22Rv1 (cell line): ENCODE results near the gene ANKRD6.

ENCODE experiments used
- CTCF ChIP-seq: fragments of 450-650 bp; IDR thresholded peaks from 2 replicates; pipeline ENCODE4 v1.5.1; 2017; ENCODE audit warnings: mild to moderate bottlenecking
- ZFX ChIP-seq: fragments of 450-650 bp; IDR thresholded peaks from 2 replicates; pipeline ENCODE4 v1.6.1; 2017; ENCODE audit warnings: antibody characterized with exemption, borderline replicate concordance

GRCh38 chr6:89536231-89536630 lies 103.3 kb downstream of the ANKRD6 start:
- TF ChIP-seq CTCF (peak; percentile 11; the same call in 1 of the 2 replicates), ZFX (no peak)
